ENCODE measurements around the gene STYX.

GRCh38 chr14:52723514-52724359 is 6.2 kb upstream of the STYX start:
- no peak for TF ChIP-seq CTCF (conservative IDR thresholded peaks at IDR 0.05; ENCODE audit: low read depth, low read length)
- no peak for TF ChIP-seq EZH2 (IDR thresholded peaks at IDR 0.05; ENCODE audit: low read length, unreplicated experiment)
- TF ChIP-seq EZH2phosphoT487 (IDR thresholded peaks at IDR 0.05; ENCODE audit: borderline replicate concordance, low read length): no peak
